Upper lobe of left lung (tissue), 4 donors: ENCODE data around the gene HDX.

Experiments
- EP300 ChIP-seq, 4 donors: sonication (generic); formaldehyde crosslinking; IDR thresholded peaks; one replicate each; pipeline ENCODE4 v1.5.1; 2017; ENCODE audit warnings: antibody characterized with exemption in 4 of 4, control low read depth in 2 of 4
- POLR2A ChIP-seq, 4 donors: fragments of 450-650 bp; IDR thresholded peaks; one replicate each; pipeline ENCODE4 v1.5.1; 2016 to 2017; ENCODE audit warnings: antibody characterized with exemption in 4 of 4, mild to moderate bottlenecking in 2 of 4
- POLR2AphosphoS5 ChIP-seq, 2 donors: sonication (generic); formaldehyde crosslinking; IDR thresholded peaks; one replicate each; pipeline ENCODE4 v1.5.1; 2017; ENCODE audit warnings: antibody characterized with exemption in 2 of 2
- TF ChIP-seq, protein P1 (sequence below), 6 experiments: fragments of 450-650 bp in 4 of 6; fragments of 200-600 bp in 2 of 6; sonication (generic) in 2 of 6; IDR thresholded peaks; one replicate each; pipeline ENCODE4 v1.5.1; 2016 to 2019; ENCODE audit warnings: antibody characterized with exemption in 6 of 6

DNA sequence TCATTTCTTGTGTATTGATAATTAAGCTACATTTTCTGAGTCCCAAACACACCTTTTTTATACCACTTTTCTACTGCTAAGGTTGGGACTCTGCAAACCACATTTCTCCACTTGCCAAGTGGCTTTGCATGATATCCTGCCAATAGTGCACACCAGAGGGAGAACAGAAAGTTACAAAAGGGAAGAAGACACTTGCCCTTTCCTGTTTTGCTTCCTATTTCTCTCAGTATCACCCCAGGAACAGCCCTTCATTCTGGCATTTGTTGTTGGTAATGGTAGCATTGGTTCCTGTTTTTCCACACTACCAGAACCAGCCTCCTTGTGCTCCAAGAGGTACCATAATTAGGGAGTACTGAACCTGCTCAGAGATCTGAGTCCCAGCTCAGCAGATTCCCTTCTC lies 87.1 kb downstream of the HDX start:
- TF ChIP-seq, protein P1, sequence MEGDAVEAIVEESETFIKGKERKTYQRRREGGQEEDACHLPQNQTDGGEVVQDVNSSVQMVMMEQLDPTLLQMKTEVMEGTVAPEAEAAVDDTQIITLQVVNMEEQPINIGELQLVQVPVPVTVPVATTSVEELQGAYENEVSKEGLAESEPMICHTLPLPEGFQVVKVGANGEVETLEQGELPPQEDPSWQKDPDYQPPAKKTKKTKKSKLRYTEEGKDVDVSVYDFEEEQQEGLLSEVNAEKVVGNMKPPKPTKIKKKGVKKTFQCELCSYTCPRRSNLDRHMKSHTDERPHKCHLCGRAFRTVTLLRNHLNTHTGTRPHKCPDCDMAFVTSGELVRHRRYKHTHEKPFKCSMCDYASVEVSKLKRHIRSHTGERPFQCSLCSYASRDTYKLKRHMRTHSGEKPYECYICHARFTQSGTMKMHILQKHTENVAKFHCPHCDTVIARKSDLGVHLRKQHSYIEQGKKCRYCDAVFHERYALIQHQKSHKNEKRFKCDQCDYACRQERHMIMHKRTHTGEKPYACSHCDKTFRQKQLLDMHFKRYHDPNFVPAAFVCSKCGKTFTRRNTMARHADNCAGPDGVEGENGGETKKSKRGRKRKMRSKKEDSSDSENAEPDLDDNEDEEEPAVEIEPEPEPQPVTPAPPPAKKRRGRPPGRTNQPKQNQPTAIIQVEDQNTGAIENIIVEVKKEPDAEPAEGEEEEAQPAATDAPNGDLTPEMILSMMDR (IDR thresholded peaks at IDR 0.05) = no peak
- TF ChIP-seq POLR2AphosphoS5 (IDR thresholded peaks at IDR 0.05) = no peak
- TF ChIP-seq POLR2A (IDR thresholded peaks at IDR 0.05) = no peak
- TF ChIP-seq EP300 (IDR thresholded peaks at IDR 0.05) = no peak
